GM12864 (cell line): Measurements from ENCODE around the gene AKIRIN2.

Experiments used
- DNase-seq: peaks from one replicate; pipeline ENCODE4 v3.0.0-alpha.2; 2011; ENCODE audit warnings: low read depth
- H3K4me3 ChIP-seq: 2 replicates; pipeline ENCODE4 v1.5.1; 2011; ENCODE audit warnings: mild to moderate bottlenecking, low read depth, low read length, control low read depth
- TF ChIP-seq, protein P1 (sequence below): IDR thresholded peaks from 2 replicates; pipeline ENCODE4 v1.5.1; 2011; ENCODE audit warnings: low read depth, mild to moderate bottlenecking, moderate library complexity, low read length, control low read depth, inconsistent platforms; ENCODE audit errors: missing control alignments

Gene AKIRIN2

DNA sequence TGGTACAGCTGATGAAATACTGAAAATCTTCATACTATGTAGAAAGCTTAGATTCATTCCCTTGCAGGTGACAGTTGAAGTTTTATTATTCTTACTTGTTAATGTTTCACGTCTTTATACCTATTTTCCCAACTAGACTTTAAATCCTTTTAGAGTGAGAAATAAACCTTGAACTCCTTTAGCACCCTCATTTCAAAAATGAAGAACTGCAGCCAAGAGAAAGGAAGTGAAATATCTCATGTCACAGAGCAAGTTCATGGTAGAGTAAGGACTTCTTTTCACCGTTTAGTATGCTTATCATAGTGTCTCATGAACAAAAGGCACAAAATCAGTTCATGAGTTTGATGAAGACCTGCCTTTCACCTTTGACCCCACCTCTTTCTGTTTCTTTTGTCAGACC, 73.6 kb downstream of the AKIRIN2 start:
- H3K4me3 ChIP-seq: no peak overlapping the region
- TF ChIP-seq, protein P1, sequence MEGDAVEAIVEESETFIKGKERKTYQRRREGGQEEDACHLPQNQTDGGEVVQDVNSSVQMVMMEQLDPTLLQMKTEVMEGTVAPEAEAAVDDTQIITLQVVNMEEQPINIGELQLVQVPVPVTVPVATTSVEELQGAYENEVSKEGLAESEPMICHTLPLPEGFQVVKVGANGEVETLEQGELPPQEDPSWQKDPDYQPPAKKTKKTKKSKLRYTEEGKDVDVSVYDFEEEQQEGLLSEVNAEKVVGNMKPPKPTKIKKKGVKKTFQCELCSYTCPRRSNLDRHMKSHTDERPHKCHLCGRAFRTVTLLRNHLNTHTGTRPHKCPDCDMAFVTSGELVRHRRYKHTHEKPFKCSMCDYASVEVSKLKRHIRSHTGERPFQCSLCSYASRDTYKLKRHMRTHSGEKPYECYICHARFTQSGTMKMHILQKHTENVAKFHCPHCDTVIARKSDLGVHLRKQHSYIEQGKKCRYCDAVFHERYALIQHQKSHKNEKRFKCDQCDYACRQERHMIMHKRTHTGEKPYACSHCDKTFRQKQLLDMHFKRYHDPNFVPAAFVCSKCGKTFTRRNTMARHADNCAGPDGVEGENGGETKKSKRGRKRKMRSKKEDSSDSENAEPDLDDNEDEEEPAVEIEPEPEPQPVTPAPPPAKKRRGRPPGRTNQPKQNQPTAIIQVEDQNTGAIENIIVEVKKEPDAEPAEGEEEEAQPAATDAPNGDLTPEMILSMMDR: no peak
- DNase-seq: no peak
